CD4-positive, alpha-beta T cell (primary cell): ENCODE measurements around the gene UQCC2. TPM values are rescaled to one million over a fixed set of nuclear protein-coding genes. Genes with fewer than 3 reads are reported as not detected.

Experiments
- ATAC-seq: fragments of 200-7000 bp; cut with Tn5 transposase; one replicate; pipeline ENCODE4 v1.10.0; 2022; ENCODE audit warnings: mild to moderate bottlenecking; ENCODE audit not compliant: poor library complexity
- CTCF ChIA-PET: fragments of 350-600 bp; sonication (Branson Sonifier 250); formaldehyde crosslinking; loops from one replicate; lab custom pipeline; 2021; ENCODE audit warnings: antibody characterized with exemption, inconsistent platforms; lab: Charles Lee
- POLR2A ChIA-PET: fragments of 350-600 bp; sonication (Branson Sonifier 250); formaldehyde crosslinking; loops from one replicate; lab custom pipeline; 2021; ENCODE audit warnings: antibody characterized with exemption, inconsistent platforms; lab: Charles Lee
- DNase-seq, 14 experiments: peaks; one replicate each; pipeline ENCODE4 v3.0.0-alpha.2; 2013 to 2020; ENCODE audit warnings: mixed read lengths in 2 of 14
- H3K27ac ChIP-seq, 2 donors: one replicate each; pipeline versions ENCODE4 v1.5.1 to v1.7.0; 2013; ENCODE audit warnings: low read length in 2 of 2, low read depth in 1 of 2, mild to moderate bottlenecking in 1 of 2
- H3K27me3 ChIP-seq, 2 experiments: 1 replicate in 1 of 2; 2 replicates in 1 of 2; pipeline versions ENCODE4 v1.6.1 to v1.7.0; 2013; ENCODE audit warnings: low read length in 2 of 2, control low read depth in 1 of 2, mild to moderate bottlenecking in 1 of 2, moderate library complexity in 1 of 2; ENCODE audit not compliant: insufficient read depth in 2 of 2, control insufficient read depth in 1 of 2
- H3K36me3 ChIP-seq: one replicate; pipeline ENCODE4 v1.6.1; 2013; ENCODE audit warnings: low read length, control low read depth; ENCODE audit not compliant: insufficient read depth
- H3K4me1 ChIP-seq: one replicate; pipeline ENCODE4 v1.6.1; 2013; ENCODE audit warnings: low read length, control low read depth; ENCODE audit not compliant: insufficient read depth
- H3K4me3 ChIP-seq: one replicate; pipeline ENCODE4 v1.5.1; 2013; ENCODE audit warnings: mild to moderate bottlenecking, low read length, moderate library complexity
- H3K9me3 ChIP-seq, 2 experiments: 1 replicate in 1 of 2; 2 replicates in 1 of 2; pipeline versions ENCODE4 v1.6.1 to v1.7.0; 2013; ENCODE audit warnings: low read length in 2 of 2, mild to moderate bottlenecking in 2 of 2, control low read depth in 1 of 2, moderate library complexity in 1 of 2; ENCODE audit not compliant: control insufficient read depth in 1 of 2, insufficient read depth in 1 of 2
- H3K27ac Mint-ChIP-seq: one replicate; pipeline ENCODE4 v1.8.0; 2020; ENCODE audit warnings: mixed read lengths
- H3K27me3 Mint-ChIP-seq: one replicate; pipeline ENCODE4 v1.8.0; 2021; ENCODE audit warnings: mixed read lengths
- H3K36me3 Mint-ChIP-seq: one replicate; pipeline ENCODE4 v1.8.0; 2021; ENCODE audit warnings: low read depth, mixed read lengths
- H3K4me1 Mint-ChIP-seq: one replicate; pipeline ENCODE4 v1.8.0; 2021; ENCODE audit warnings: low read depth, mixed read lengths
- H3K4me3 Mint-ChIP-seq: one replicate; pipeline ENCODE4 v1.8.0; 2020; ENCODE audit warnings: mild to moderate bottlenecking, mixed read lengths
- H3K9me3 Mint-ChIP-seq: one replicate; pipeline ENCODE4 v1.8.0; 2020; ENCODE audit warnings: mixed read lengths
- CTCF ChIP-seq: fragments of 200-600 bp; IDR thresholded peaks from one replicate; pipeline ENCODE4 v1.8.0; 2022; ENCODE audit warnings: antibody characterized with exemption, mild to moderate bottlenecking
- intact Hi-C, 2 experiments: fragments of 100-400 bp; cut with DNase I in 1 of 2; cut with micrococcal nuclease in 1 of 2; formaldehyde crosslinking; loops; one replicate each; pipeline versions ENCODE4 v1.15.1 to v1.9.0; 2023 to 2025; cut with DNase I, micrococcal nuclease
- total RNA-seq, 174 experiments: library from RNA in 2 of 174; stranded (reverse) in 2 of 174; gene quantifications; one replicate each; pipeline ENCODE4 v1.2.3 and lab custom pipeline; 2021 to 2026

UQCC2 gene
- total RNA-seq, 2 experiments from 2014 or later = 8.7 to 9.3 TPM

- H3K4me1 ChIP-seq = no peaks in the 10 kb centered on the region
- no peak overlapping the region for H3K27ac Mint-ChIP-seq
- H3K9me3 ChIP-seq = no peaks in the 10 kb centered on the region
- no peaks in the 10 kb centered on the region for H3K9me3 Mint-ChIP-seq
- H3K36me3 Mint-ChIP-seq = no peaks in the 10 kb centered on the region
- no peaks in the 10 kb centered on the region for H3K36me3 ChIP-seq
- no peak overlapping the region for H3K4me3 Mint-ChIP-seq
- TF ChIP-seq CTCF = no peak
- H3K4me3 ChIP-seq = no peak overlapping the region
- H3K27me3 Mint-ChIP-seq = no peaks in the 10 kb centered on the region
- ChIA-PET POLR2A (no interaction called here), CTCF (no interaction called here)
- no peaks in the 10 kb centered on the region for H3K4me1 Mint-ChIP-seq
- no peak overlapping the region for H3K27ac ChIP-seq
- no peak for ATAC-seq
- H3K27me3 ChIP-seq = no peaks in the 10 kb centered on the region
- DNase-seq = no peak
- intact Hi-C loops = no loop called here
Observed at GRCh38 chr6:33757906-33758305, 46.4 kb upstream of the UQCC2 start.

GRCh38 chr6:33757113-33757512, 45.6 kb upstream of the UQCC2 start:
- Mint-ChIP-seq H3K36me3 (no peaks in the 10 kb centered on the region), H3K27me3 (no peaks in the 10 kb centered on the region), H3K4me1 (no peaks in the 10 kb centered on the region), H3K4me3 (no peak overlapping the region), H3K27ac (no peak overlapping the region), H3K9me3 (no peaks in the 10 kb centered on the region)
- ChIA-PET POLR2A (no interaction called here), CTCF (no interaction called here)
- no peak overlapping the region for H3K4me3 ChIP-seq
- no peaks in the 10 kb centered on the region for H3K36me3 ChIP-seq
- H3K9me3 ChIP-seq = no peaks in the 10 kb centered on the region
- no peaks in the 10 kb centered on the region for H3K27me3 ChIP-seq
- ATAC-seq (no peak), DNase-seq (no peak)
- H3K4me1 ChIP-seq = no peaks in the 10 kb centered on the region
- intact Hi-C loops = no loop called here
- no peak overlapping the region for H3K27ac ChIP-seq
- no peak for TF ChIP-seq CTCF

GRCh38 chr6:33756211-33756954, 44.9 kb upstream of the UQCC2 start:
- H3K4me1 ChIP-seq = no peaks in the 10 kb centered on the region
- TF ChIP-seq CTCF = no peak
- no peak overlapping the region for H3K4me3 Mint-ChIP-seq
- POLR2A ChIA-PET = interaction anchor here (0.7 kb wide), 1 partner anchor 12 kb away, joined by 3 read pairs; no protein-coding TSS in a partner anchor
- intact Hi-C loops = no loop called here
- H3K9me3 Mint-ChIP-seq = no peaks in the 10 kb centered on the region
- H3K4me3 ChIP-seq = no peak overlapping the region
- no peaks in the 10 kb centered on the region for H3K36me3 Mint-ChIP-seq
- no peaks in the 10 kb centered on the region for H3K27me3 Mint-ChIP-seq
- H3K27ac ChIP-seq = no peak overlapping the region
- CTCF ChIA-PET = no interaction called here
- no peaks in the 10 kb centered on the region for H3K36me3 ChIP-seq
- no peak overlapping the region for H3K27ac Mint-ChIP-seq
- H3K27me3 ChIP-seq = no peaks in the 10 kb centered on the region
- H3K4me1 Mint-ChIP-seq = no peaks in the 10 kb centered on the region
- DNase-seq (no peak), ATAC-seq (no peak)
- no peaks in the 10 kb centered on the region for H3K9me3 ChIP-seq
